ENCODE data around the gene FIGN. TPM values are rescaled to one million over a fixed set of nuclear protein-coding genes. Genes with fewer than 3 reads are reported as not detected.

FIGN gene
- total and polyA plus RNA-seq, 10 of the 15 experiments (the other 5 are each of a cell fraction or from before 2014, with no cell fraction given) = under 0.01 to 0.01 TPM; not detected in 8

DNA sequence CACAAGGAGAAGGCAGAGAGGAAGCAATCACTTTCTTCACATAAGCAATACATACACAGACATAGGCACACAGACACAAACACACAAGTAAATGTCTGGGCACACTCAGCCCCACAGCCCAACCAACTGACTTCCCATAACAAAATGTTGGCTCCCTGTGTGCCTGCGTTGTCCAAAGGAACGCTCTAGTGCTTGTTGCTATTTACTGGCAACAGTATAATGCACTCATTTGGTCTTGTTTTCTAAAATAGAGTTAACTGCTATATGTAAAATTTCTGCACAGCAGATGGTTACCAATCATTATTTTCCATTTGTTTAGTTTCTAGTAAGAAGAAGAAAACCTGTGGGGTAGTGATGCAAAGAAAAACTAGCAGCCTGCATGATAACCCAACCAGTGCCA is 16.5 kb downstream of the FIGN start (continued):
- TF ChIP-seq SIX5 (IDR thresholded peaks at IDR 0.05; ENCODE audit: low read depth, low read length, severe bottlenecking) (no peak), ELK1 (IDR thresholded peaks at IDR 0.05; ENCODE audit: low read depth, low read length) (no peak), ZNF217 (IDR thresholded peaks at IDR 0.05) (no peak), SREBF2 (IDR thresholded peaks at IDR 0.05; ENCODE audit: low read length) (no peak), SUPT20H (IDR thresholded peaks at IDR 0.05; ENCODE audit: borderline replicate concordance, control insufficient read depth, low read depth, low read length) (no peak), ATF2 (IDR thresholded peaks at IDR 0.05; ENCODE audit: low read length) (no peak)

DNA sequence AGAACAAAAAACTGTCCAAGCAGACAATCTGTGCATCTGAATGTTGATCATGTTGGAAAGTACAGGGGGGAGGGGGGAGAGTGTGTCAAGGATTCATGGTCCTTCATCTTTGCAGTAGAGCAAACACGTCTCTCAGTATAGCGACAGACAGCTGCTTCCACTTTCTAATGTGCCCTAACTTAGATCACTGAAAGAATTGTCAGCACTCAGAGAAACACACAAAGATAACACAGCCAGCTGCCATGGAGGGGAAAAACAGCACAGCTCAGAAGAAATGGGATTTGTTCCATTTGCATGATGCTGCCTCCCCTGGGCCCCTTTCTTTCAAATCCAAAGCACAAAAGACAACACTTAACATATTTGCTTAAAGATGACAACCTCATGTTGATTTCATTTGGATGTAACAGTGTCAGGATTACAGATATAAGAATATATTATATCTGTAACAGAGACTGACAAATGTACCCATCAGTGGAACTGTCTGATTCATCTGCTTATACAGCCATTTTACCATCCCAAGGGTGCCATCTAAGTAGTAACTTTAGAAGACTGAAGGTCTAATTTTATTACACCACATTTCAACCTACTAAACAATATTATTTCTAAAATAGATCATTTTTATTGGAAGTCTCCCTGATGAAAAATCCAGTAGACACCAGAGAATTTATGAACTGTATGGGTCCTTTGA is 17.7 kb downstream of the FIGN start:
- no peaks in the 10 kb centered on the region; a peak in 1 of 4 replicates for H3K27me3 ChIP-seq (replicated peaks in 1 of 2; ENCODE audit: control insufficient read depth in 2 of 2, insufficient read depth in 2 of 2, low read length in 1 of 2)
- H3K9ac ChIP-seq (ENCODE audit: control insufficient read depth, insufficient read depth, low read length) = no peak overlapping the region
- TF ChIP-seq MXI1 (IDR thresholded peaks at IDR 0.05; ENCODE audit: low read depth, low read length) (no peak), RCOR1 (conservative IDR thresholded peaks at IDR 0.05; ENCODE audit: low read depth, low read length) (no peak), YY1 (IDR thresholded peaks at IDR 0.05; ENCODE audit: low read depth, low read length) (no peak), CEBPB (IDR thresholded peaks at IDR 0.05; ENCODE audit: borderline replicate concordance in 1 of 2, low read depth in 2 of 2, low read length in 2 of 2) (no peak), CREM (IDR thresholded peaks at IDR 0.05; ENCODE audit: low read depth) (no peak), ASH2L (IDR thresholded peaks at IDR 0.05; ENCODE audit: borderline replicate concordance, low read depth) (no peak)
- BruUV-seq (replicated peaks) = no TSS peak
- ChIA-PET CTCF (no interaction called here), RAD21 (ENCODE audit: unreplicated experiment) (no interaction called here), POLR2A (no interaction called here), SMC1A (ENCODE audit: uncharacterized antibody, unreplicated experiment) (no interaction called here)
- in situ Hi-C loops (cut with MboI) = no loop called here
- no peaks in the 10 kb centered on the region for H3K4me1 ChIP-seq (ENCODE audit: control insufficient read depth, insufficient read depth, low read length)
- H3K4me3 ChIP-seq = no peak overlapping the region
- no peak for ATAC-seq
- no peaks in the 10 kb centered on the region for H3K79me2 ChIP-seq (ENCODE audit: control insufficient read depth, insufficient read depth, low read length)
- no peak overlapping the region for H3K27ac ChIP-seq (ENCODE audit: control insufficient read depth, insufficient read depth)
- 30% methylated on average over 2 of the region's 2 CpGs for WGBS (ENCODE audit: insufficient coverage, insufficient replicate concordance, low lambda C conversion rate, missing lambda C conversion rate)
- FAIRE-seq = no peak
- H2AFZ ChIP-seq (ENCODE audit: control insufficient read depth, low read depth, low read length) = no peak overlapping the region
- intact Hi-C loops (cut with micrococcal nuclease; ENCODE audit: unreplicated experiment) = no loop called here
- H3K4me2 ChIP-seq (ENCODE audit: control insufficient read depth, insufficient read depth) = no peak overlapping the region
- no peaks in the 10 kb centered on the region for H3K36me3 ChIP-seq (ENCODE audit: control insufficient read depth in 2 of 2, insufficient read depth in 2 of 2, low read length in 1 of 2)
- H4K20me1 ChIP-seq (ENCODE audit: control insufficient read depth, insufficient read depth) = no peaks in the 10 kb centered on the region
- DNase-seq (ENCODE audit: low read depth, low spot score) = no peak
- H3K9me3 ChIP-seq (replicated peaks; ENCODE audit: control insufficient read depth, insufficient read depth, low read length) = no peaks in the 10 kb centered on the region
